ENCODE measurements around the gene SLC2A14. TPM values are rescaled to one million over a fixed set of nuclear protein-coding genes. Genes with fewer than 3 reads are reported as not detected.
"Not testable (repeated sequence)": the region's sequence is repeated elsewhere in the genome, so short reads cannot be mapped to it uniquely, and the experiment has no call there.

The SLC2A14 gene
- total and polyA plus RNA-seq, 12 donors: 0.22 to 0.95 (median 0.39) TPM; not detected in 9

DNA sequence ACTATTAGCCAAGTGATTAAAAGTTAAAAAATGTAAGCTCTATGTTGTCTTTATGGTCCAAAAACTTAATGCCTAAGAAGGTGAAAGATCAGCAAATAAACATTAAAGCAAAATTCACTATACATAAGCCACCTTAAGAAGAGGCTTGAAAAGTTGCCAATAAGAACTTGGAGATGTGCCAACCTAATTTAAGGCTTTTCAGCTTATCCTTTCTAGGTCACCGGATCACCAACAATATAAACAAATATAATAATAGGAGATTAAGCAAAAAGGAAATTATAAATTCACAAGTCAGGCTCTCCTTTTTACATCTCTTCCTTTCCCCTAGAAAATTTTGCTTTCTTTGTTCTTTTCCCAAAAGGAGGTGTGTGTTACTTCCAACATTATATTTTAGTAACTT is 32.4 kb upstream of the SLC2A14 start:
- Histone ChIP-seq H3K27me3 (no peaks in the 10 kb centered on the region), H3K4me1 (peaks cover 0 to 6% (median 0%) of the 10 kb centered on the region in 9 donors), H3K4me3 (no peak overlapping the region), H3K9me3 (no peaks in the 10 kb centered on the region), H3K36me3 (no peaks in the 10 kb centered on the region), H3K27ac (no peak overlapping the region)
- no peak for DNase-seq
- ATAC-seq: no peak
- 26 to 38% methylated on average over 1 of the region's 1 CpG for whole genome bisulfite sequencing, 2 donors
- intact Hi-C loops (cut with DNase I): loop anchor here in 3 of 10 donors (2.0 to 5.0 kb wide), 3 partner anchors 43 to 108 kb away; no protein-coding TSS in a partner anchor
- no peak for TF ChIP-seq CTCF (IDR thresholded peaks at IDR 0.05)

DNA sequence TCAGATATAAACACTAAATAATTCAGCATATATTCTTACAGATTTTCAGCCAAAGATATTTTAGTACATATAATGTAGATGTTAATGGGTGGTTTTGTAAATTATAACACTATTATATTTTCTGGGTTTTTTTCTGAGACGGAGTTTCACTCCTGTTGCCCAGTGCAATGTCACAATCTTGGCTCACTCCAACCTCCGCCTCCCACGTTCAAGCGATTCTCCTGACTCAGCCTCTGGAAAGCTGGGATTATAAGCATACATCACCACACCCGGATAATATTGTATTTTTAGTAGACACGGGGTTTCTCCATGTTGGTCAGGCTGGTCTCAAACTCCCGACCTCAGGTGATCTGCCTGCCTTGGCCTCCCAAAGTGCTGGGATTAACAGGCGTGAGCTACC is 29.7 kb upstream of the SLC2A14 start:
- ATAC-seq, H3K27me3 ChIP-seq, H3K36me3 ChIP-seq, H3K4me1 ChIP-seq, DNase-seq, H3K27ac ChIP-seq, H3K9me3 ChIP-seq, H3K4me3 ChIP-seq: not testable (repeated sequence)
- intact Hi-C loops (cut with DNase I): loop anchor here in 1 of 10 donors (2.0 kb wide), 1 partner anchor 42 kb away; no protein-coding TSS in a partner anchor
- 79 to 80% methylated on average over 8 of the region's 8 CpGs for WGBS, 2 donors

DNA sequence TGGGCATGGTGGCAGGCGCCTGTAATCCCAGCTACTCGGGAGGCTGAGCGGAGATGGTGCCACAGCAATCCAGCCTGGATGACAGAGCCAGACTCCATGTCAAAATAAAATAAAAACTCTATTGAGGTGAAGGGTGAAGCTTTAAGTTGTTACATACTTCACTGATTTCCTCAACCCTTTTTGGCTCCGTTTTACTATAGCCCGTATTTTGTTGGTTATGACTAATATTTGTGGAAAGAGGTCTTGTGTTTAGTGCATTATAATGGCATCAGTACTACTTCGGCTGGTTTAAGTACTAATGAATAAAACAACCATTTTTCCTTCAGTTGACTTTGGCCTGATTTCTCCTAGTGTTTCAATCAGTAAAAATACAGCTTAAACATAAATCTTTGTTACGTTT is 27.0 kb upstream of the SLC2A14 start:
- intact Hi-C loops (cut with DNase I): no loop called here
- WGBS, 2 donors: 87 to 91% methylated on average over 7 of the region's 7 CpGs
- Histone ChIP-seq H3K9me3 (no peaks in the 10 kb centered on the region), H3K27me3 (no peaks in the 10 kb centered on the region), H3K36me3 (no peaks in the 10 kb centered on the region), H3K4me3 (no peak overlapping the region), H3K27ac (no peak overlapping the region), H3K4me1 (no peaks in the 10 kb centered on the region)
- no peak for ATAC-seq
- no peak for TF ChIP-seq CTCF (IDR thresholded peaks at IDR 0.05)
- no peak for DNase-seq

DNA sequence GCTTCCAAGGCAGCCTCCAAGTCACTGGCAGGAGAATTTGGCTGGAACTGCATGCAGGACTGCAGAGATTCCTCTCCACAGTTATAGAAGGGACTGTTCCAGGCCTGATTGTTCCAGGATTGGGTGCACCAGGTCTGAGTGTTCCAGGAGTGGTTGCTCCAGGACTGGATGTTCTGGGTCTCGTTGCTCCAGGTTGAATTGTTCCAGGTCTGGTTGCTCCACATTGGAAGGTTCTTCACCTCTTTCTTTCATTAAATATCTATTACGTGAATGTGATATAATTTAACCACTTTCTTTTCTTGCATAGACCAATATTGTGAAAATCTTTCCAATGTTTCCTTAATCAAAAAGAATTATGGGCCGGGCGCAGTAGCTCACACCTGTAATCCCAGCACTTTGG is 24.0 kb upstream of the SLC2A14 start:
- H3K9me3 ChIP-seq; DNase-seq; H3K27me3 ChIP-seq; ATAC-seq; H3K4me3 ChIP-seq; H3K36me3 ChIP-seq; H3K27ac ChIP-seq; H3K4me1 ChIP-seq; intact Hi-C loops (cut with DNase I): not testable (repeated sequence)
- 85 to 90% methylated on average over 4 of the region's 4 CpGs for WGBS, 2 donors

DNA sequence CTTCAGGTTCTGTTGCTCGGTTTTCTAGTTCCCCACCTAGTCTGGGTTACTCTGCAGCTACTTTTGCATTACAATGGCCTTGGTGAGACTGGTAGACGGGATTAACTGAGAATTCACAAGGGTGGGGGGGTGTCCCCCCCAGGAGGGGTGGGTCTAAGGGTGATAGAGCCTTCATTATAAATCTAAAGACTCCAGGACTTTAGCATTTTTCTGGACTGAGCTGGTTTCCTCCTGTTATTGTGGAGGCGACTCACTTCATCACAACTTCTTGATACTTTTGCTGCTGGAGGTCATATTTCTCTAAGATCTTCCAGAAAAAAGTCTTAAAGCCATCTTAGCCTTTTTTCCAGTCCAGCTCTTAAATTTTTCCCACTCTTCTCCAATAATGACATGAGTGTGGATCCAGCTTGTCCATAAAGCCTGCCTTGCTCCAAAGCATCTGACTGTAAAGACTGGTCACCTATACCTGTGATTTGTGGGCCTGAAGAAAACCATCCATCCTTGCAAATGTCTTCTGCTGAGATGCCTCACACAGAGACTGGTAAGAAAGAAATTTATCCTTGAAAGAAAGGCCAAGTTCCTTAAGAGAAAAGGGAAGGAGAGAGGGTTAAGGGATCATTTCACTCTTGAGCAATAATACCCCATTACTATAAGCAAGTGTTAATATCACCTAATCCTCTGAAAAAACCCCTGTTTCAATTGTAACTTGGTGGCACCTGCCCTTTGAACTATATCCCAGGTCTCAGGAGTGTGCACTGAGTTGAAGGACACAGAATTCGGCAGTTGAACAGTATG is 19.7 kb upstream of the SLC2A14 start:
- Histone ChIP-seq H3K27ac (no peak overlapping the region), H3K4me1 (peaks cover 0 to 20% (median 0%) of the 10 kb centered on the region in 9 donors), H3K9me3 (no peaks in the 10 kb centered on the region), H3K4me3 (no peak overlapping the region), H3K27me3 (peaks cover 0 to 9% (median 0%) of the 10 kb centered on the region in 7 donors), H3K36me3 (no peaks in the 10 kb centered on the region)
- intact Hi-C loops (cut with DNase I): no loop called here
- no peak for TF ChIP-seq CTCF (IDR thresholded peaks at IDR 0.05)
- 65 to 77% methylated on average over 4 of the region's 4 CpGs for WGBS, 2 donors
- ATAC-seq (no peak), DNase-seq (no peak)

Measured in heart right ventricle (tissue), 16 donors.